ENCODE measurements around the gene TM4SF4.
A peak's percentile ranks its signal among the peaks of the same experiment; 100 is the strongest.

TM4SF4 gene

GRCh38 chr3:149487598-149488197, 13.2 kb downstream of the TM4SF4 start:
- ATAC-seq (no peak), DNase-seq (peak; percentile 51)
- H3K36me3 Mint-ChIP-seq (ENCODE audit: low read depth): no peaks in the 10 kb centered on the region
- no peak overlapping the region for H3K27ac Mint-ChIP-seq
- H3K4me3 Mint-ChIP-seq: no peak overlapping the region
- no peaks in the 10 kb centered on the region for H3K4me1 Mint-ChIP-seq
- H3K27me3 Mint-ChIP-seq: peaks cover 8% of the 10 kb centered on the region
- H3K9me3 Mint-ChIP-seq: no peaks in the 10 kb centered on the region

GRCh38 chr3:149489060-149489690, 14.7 kb downstream of the TM4SF4 start:
- DNase-seq (no peak), ATAC-seq (no peak)
- Mint-ChIP-seq H3K9me3 (no peaks in the 10 kb centered on the region), H3K4me1 (no peaks in the 10 kb centered on the region), H3K4me3 (no peak overlapping the region), H3K36me3 (ENCODE audit: low read depth) (no peaks in the 10 kb centered on the region), H3K27me3 (peaks cover 15% of the 10 kb centered on the region), H3K27ac (no peak overlapping the region)

GRCh38 chr3:149490260-149490971, 15.9 kb downstream of the TM4SF4 start:
- H3K27me3 Mint-ChIP-seq: peaks cover 17% of the 10 kb centered on the region

GRCh38 chr3:149493315-149494021, 19.0 kb downstream of the TM4SF4 start:
- no peak overlapping the region for H3K4me3 Mint-ChIP-seq
- H3K4me1 Mint-ChIP-seq: no peaks in the 10 kb centered on the region
- no peaks in the 10 kb centered on the region for H3K36me3 Mint-ChIP-seq (ENCODE audit: low read depth)
- DNase-seq: no peak
- ATAC-seq: no peak
- H3K9me3 Mint-ChIP-seq: no peaks in the 10 kb centered on the region
- peaks cover 17% of the 10 kb centered on the region for H3K27me3 Mint-ChIP-seq
- no peak overlapping the region for H3K27ac Mint-ChIP-seq

More at GRCh38 chr3:149490260-149490971, 15.9 kb downstream of the TM4SF4 start:
- no peaks in the 10 kb centered on the region for H3K9me3 Mint-ChIP-seq
- H3K36me3 Mint-ChIP-seq (ENCODE audit: low read depth): no peaks in the 10 kb centered on the region
- no peak for ATAC-seq
- H3K4me3 Mint-ChIP-seq: no peak overlapping the region
- DNase-seq: no peak
- no peak overlapping the region for H3K27ac Mint-ChIP-seq
- no peaks in the 10 kb centered on the region for H3K4me1 Mint-ChIP-seq

- ATAC-seq (no peak), DNase-seq (peak; percentile 50)
- Mint-ChIP-seq H3K27ac (no peak overlapping the region), H3K27me3 (peaks cover 17% of the 10 kb centered on the region), H3K36me3 (ENCODE audit: low read depth) (no peaks in the 10 kb centered on the region), H3K4me1 (no peaks in the 10 kb centered on the region), H3K9me3 (no peaks in the 10 kb centered on the region), H3K4me3 (no peak overlapping the region)
Measured at GRCh38 chr3:149494022-149494758, 19.7 kb downstream of the TM4SF4 start.

- H3K27me3 Mint-ChIP-seq: peaks cover 17% of the 10 kb centered on the region
- ATAC-seq: peak; percentile 60
- no peak overlapping the region for H3K4me3 Mint-ChIP-seq
- H3K4me1 Mint-ChIP-seq: no peaks in the 10 kb centered on the region
- no peaks in the 10 kb centered on the region for H3K9me3 Mint-ChIP-seq
- no peak for DNase-seq
- H3K36me3 Mint-ChIP-seq (ENCODE audit: low read depth): no peaks in the 10 kb centered on the region
- H3K27ac Mint-ChIP-seq: no peak overlapping the region
Measured at GRCh38 chr3:149494759-149495580, 20.5 kb downstream of the TM4SF4 start.

- DNase-seq (no peak), ATAC-seq (no peak)
- Mint-ChIP-seq H3K36me3 (ENCODE audit: low read depth) (no peaks in the 10 kb centered on the region), H3K27me3 (peaks cover 17% of the 10 kb centered on the region), H3K9me3 (no peaks in the 10 kb centered on the region), H3K4me1 (no peaks in the 10 kb centered on the region), H3K4me3 (no peak overlapping the region), H3K27ac (no peak overlapping the region)
Measured at GRCh38 chr3:149495581-149496125, 21.2 kb downstream of the TM4SF4 start.

GRCh38 chr3:149496891-149497290, 22.4 kb downstream of the TM4SF4 start:
- Mint-ChIP-seq H3K4me3 (no peak overlapping the region), H3K36me3 (ENCODE audit: low read depth) (no peaks in the 10 kb centered on the region), H3K4me1 (no peaks in the 10 kb centered on the region), H3K27ac (no peak overlapping the region), H3K9me3 (no peaks in the 10 kb centered on the region), H3K27me3 (peaks cover 18% of the 10 kb centered on the region)
- no peak for ATAC-seq
- no peak for DNase-seq

GRCh38 chr3:149497966-149498670, 23.6 kb downstream of the TM4SF4 start:
- no peak for DNase-seq
- no peak for ATAC-seq
- H3K9me3 Mint-ChIP-seq: no peaks in the 10 kb centered on the region
- no peak overlapping the region for H3K27ac Mint-ChIP-seq
- no peaks in the 10 kb centered on the region for H3K4me1 Mint-ChIP-seq
- H3K36me3 Mint-ChIP-seq (ENCODE audit: low read depth): no peaks in the 10 kb centered on the region
- H3K27me3 Mint-ChIP-seq: peaks cover 17% of the 10 kb centered on the region
- H3K4me3 Mint-ChIP-seq: no peak overlapping the region

GRCh38 chr3:149501524-149501923, 27.0 kb downstream of the TM4SF4 start:
- Mint-ChIP-seq H3K27me3 (peaks cover 13% of the 10 kb centered on the region), H3K4me1 (no peaks in the 10 kb centered on the region), H3K36me3 (ENCODE audit: low read depth) (no peaks in the 10 kb centered on the region), H3K27ac (no peak overlapping the region), H3K4me3 (no peak overlapping the region), H3K9me3 (no peaks in the 10 kb centered on the region)
- ATAC-seq (no peak), DNase-seq (no peak)

- H3K27me3 Mint-ChIP-seq: peaks cover 19% of the 10 kb centered on the region
- H3K36me3 Mint-ChIP-seq (ENCODE audit: low read depth): no peaks in the 10 kb centered on the region
- no peak for DNase-seq
- H3K4me3 Mint-ChIP-seq: no peak overlapping the region
- H3K27ac Mint-ChIP-seq: no peak overlapping the region
- H3K9me3 Mint-ChIP-seq: no peaks in the 10 kb centered on the region
- H3K4me1 Mint-ChIP-seq: no peaks in the 10 kb centered on the region
- ATAC-seq: no peak
Measured at GRCh38 chr3:149502438-149502837, 27.9 kb downstream of the TM4SF4 start.

GRCh38 chr3:149506540-149506939, 32.0 kb downstream of the TM4SF4 start:
- ATAC-seq (no peak), DNase-seq (no peak)
- H3K9me3 Mint-ChIP-seq: no peaks in the 10 kb centered on the region
- H3K36me3 Mint-ChIP-seq (ENCODE audit: low read depth): no peaks in the 10 kb centered on the region
- H3K4me3 Mint-ChIP-seq: no peak overlapping the region
- peaks cover 10% of the 10 kb centered on the region for H3K4me1 Mint-ChIP-seq
- H3K27me3 Mint-ChIP-seq: peaks cover 26% of the 10 kb centered on the region
- H3K27ac Mint-ChIP-seq: no peak overlapping the region

GRCh38 chr3:149506965-149507364, 32.5 kb downstream of the TM4SF4 start:
- H3K27me3 Mint-ChIP-seq: peaks cover 25% of the 10 kb centered on the region
- H3K36me3 Mint-ChIP-seq (ENCODE audit: low read depth): no peaks in the 10 kb centered on the region
- peaks cover 10% of the 10 kb centered on the region for H3K4me1 Mint-ChIP-seq
- no peaks in the 10 kb centered on the region for H3K9me3 Mint-ChIP-seq
- ATAC-seq: no peak
- no peak overlapping the region for H3K4me3 Mint-ChIP-seq
- DNase-seq: no peak
- no peak overlapping the region for H3K27ac Mint-ChIP-seq
